RCC 7860 (cell line): Measurements from ENCODE around the gene ZNF468.
"Not testable (repeated sequence)": the region's sequence is repeated elsewhere in the genome, so short reads cannot be mapped to it uniquely, and the experiment has no call there.

Source experiments
- DNase-seq: peaks from one replicate; pipeline ENCODE4 v3.0.0-alpha.2; 2015; ENCODE audit warnings: low spot score
- FAIRE-seq: peaks from 2 replicates; lab custom pipeline; 2012; peaks lifted over from hg19 to GRCh38; lab: Jason Lieb, UNC

Gene ZNF468

GRCh38 chr19:52833541-52833940 lies 23.9 kb downstream of the ZNF468 start:
- not testable (repeated sequence) for FAIRE-seq, DNase-seq

DNA sequence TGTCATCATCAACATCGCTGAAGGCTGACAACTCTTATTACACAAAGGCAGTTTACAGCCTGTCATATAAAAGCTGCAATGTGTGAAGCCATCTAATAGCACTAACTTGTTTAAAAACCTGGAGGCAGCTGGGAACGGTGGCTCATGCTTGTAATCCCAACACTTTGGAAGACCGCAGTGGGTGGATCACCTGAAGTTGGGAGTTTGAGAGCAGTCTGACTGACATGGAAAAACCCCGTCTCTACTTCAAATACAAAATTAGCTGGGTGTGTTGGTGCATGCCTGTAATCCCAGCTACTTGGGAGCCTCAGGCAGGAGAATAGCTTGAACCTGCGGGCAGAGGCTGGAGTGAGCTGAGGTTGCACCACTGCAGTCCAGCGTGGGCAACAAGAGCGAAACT lies 27.6 kb downstream of the ZNF468 start:
- not testable (repeated sequence) for FAIRE-seq, DNase-seq

DNA sequence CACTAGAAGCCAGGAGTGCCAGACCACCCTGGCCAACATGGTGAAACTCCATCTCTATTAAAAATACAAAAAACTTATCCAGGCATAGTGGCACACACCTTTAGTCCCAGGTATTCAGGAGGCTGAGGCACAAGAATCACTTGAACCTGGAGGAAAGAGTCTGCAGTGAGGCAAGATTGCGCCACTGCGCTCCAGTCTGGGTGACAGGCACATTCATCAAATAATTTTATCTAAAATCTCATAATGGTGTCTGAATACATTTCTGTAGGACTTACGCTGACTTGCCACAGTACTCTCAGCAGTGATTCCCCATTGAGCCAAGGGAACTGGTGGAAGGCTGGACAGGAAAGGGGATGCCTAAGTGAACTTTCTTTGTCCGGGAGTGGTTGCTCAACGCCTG lies 31.7 kb downstream of the ZNF468 start:
- DNase-seq (no peak), FAIRE-seq (no peak)

- DNase-seq (no peak), FAIRE-seq (no peak)
Observed at GRCh38 chr19:52823676-52824075, 33.7 kb downstream of the ZNF468 start.

- peak; percentile 16 for DNase-seq
- FAIRE-seq, result peak; percentile 77
Observed at GRCh38 chr19:52821204-52821960, 36.0 kb downstream of the ZNF468 start, which contains the start of gene ZNF28. ZNF28 (minus strand) TSS chr19:52821633; CDS start chr19:52817958, 3,675 bp downstream.

DNA sequence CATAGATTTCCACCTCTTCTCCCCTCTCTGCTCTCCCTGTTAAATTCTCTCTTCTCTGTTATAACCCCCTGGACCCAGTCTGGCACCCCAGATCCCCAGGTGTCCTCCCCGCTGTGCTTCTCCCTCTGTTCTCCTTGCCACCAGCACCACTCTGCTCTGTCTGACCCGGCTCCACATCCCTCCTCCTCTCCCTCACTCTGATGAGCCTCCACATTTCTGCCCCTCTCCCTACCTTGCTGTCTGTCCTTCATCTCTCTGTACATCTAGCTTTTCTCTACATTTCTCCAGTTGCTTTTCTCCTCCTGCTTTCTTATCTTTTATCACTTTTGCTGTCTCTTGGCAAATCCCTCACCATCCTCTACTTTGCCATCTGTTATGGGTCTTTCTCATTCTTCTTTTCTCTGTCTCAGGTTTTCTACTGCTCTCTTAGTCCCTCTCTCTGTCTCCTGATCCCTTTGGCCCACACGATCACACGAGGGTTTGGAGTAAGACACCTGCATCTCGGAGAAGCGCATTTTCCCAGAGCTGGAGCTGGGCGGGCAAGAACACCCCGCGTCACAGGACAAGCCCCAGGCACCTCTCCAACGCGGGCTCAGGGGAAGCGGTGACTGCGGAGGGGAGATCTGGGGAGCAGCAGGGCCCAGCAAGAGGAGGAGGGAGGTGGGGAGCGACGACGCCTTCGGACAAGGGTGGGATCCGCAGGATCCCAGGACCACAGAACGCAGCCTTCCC lies 36.8 kb downstream of the ZNF468 start:
- not testable (repeated sequence) for FAIRE-seq, DNase-seq

DNA sequence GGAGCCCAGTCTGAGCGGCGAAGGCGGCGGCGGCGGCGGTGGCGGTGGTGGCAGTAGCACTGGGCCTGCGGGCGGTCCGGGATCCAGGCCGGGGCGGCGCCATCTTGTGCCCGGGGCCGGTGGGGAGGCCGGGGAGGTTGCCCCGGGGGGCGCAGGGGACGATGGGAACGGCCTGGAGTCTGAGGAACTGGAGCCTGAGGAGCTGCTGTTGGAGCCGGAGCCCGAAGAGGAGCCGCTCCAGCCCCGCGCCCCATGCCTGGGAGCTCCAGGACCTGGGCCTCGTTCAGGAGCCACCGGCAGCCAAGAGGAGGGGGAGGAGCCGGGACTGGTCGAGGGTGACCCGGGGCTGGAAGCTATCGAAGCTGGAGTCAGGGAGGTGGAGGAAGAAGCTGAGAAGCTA lies 47.6 kb downstream of the ZNF468 start:
- FAIRE-seq (no peak), DNase-seq (no peak)

GRCh38 chr19:52799950-52800640 lies 57.3 kb downstream of the ZNF468 start:
- not testable (repeated sequence) for DNase-seq, FAIRE-seq

- DNase-seq (no peak), FAIRE-seq (no peak)
Observed at GRCh38 chr19:52789440-52789839, 68.0 kb downstream of the ZNF468 start.
